ENCODE measurements around the gene AMN. TPM values are rescaled to one million over a fixed set of nuclear protein-coding genes. Genes with fewer than 3 reads are reported as not detected.

The AMN gene
- total and polyA plus RNA-seq, 4 donors, result 2.1 to 51.2 (median 8.6) TPM

GRCh38 chr14:102949801-102950451, 27.5 kb downstream of the AMN start:
- Histone ChIP-seq H3K4me3 (ENCODE audit: low read depth in 1 of 3, low read length in 3 of 3) (no peak overlapping the region), H3K27me3 (ENCODE audit: control insufficient read depth in 4 of 4, insufficient read depth in 4 of 4, low read length in 3 of 4) (no peaks in the 10 kb centered on the region), H3K9ac (ENCODE audit: low read depth in 1 of 2, low read length in 2 of 2) (no peak overlapping the region), H3K9me3 (ENCODE audit: control insufficient read depth in 4 of 4, low read length in 3 of 4) (no peaks in the 10 kb centered on the region), H3K4me1 (ENCODE audit: control insufficient read depth in 4 of 4, insufficient read depth in 4 of 4, low read length in 3 of 4) (peaks cover 0 to 6% (median 3%) of the 10 kb centered on the region in 4 donors), H3K27ac (ENCODE audit: low read depth in 1 of 2, low read length in 2 of 2) (no peak overlapping the region), H3K36me3 (ENCODE audit: control insufficient read depth in 4 of 4, insufficient read depth in 3 of 4, low read depth in 1 of 4, low read length in 3 of 4) (peaks cover 20 to 81% (median 46%) of the 10 kb centered on the region in 4 donors)
- DNase-seq (ENCODE audit: low spot score), result no peak
- TF ChIP-seq HNF4G (IDR thresholded peaks at IDR 0.05) (no peak), RXRA (IDR thresholded peaks at IDR 0.05) (no peak), NR2F2 (IDR thresholded peaks at IDR 0.05) (no peak), GABPA (IDR thresholded peaks at IDR 0.05 in 1 of 2, conservative IDR thresholded peaks at IDR 0.05 in 1 of 2) (no peak), TAF1 (conservative IDR thresholded peaks at IDR 0.05) (no peak), SP1 (IDR thresholded peaks at IDR 0.05) (no peak), REST (IDR thresholded peaks at IDR 0.05) (no peak), HNF4A (conservative IDR thresholded peaks at IDR 0.05) (no peak), FOXA2 (IDR thresholded peaks at IDR 0.05) (no peak)
- 58% methylated on average over 23 of the region's 23 CpGs for WGBS

- 84% methylated on average over 10 of the region's 10 CpGs for WGBS
- no peak overlapping the region for H3K27ac ChIP-seq (ENCODE audit: low read depth in 1 of 2, low read length in 2 of 2)
- H3K4me3 ChIP-seq (ENCODE audit: low read depth in 1 of 3, low read length in 3 of 3), result no peak overlapping the region
- no peak for TF ChIP-seq MAX (IDR thresholded peaks at IDR 0.05)
- TF ChIP-seq CTCF (IDR thresholded peaks at IDR 0.05; ENCODE audit: low read depth, low read length, missing input control), result no peak
- no peak for TF ChIP-seq SP1 (IDR thresholded peaks at IDR 0.05)
- TF ChIP-seq FOXA2 (IDR thresholded peaks at IDR 0.05), result no peak
- TF ChIP-seq JUND (IDR thresholded peaks at IDR 0.05), result no peak
- TF ChIP-seq ATF3 (IDR thresholded peaks at IDR 0.05), result no peak
- no peak for TF ChIP-seq HNF4G (IDR thresholded peaks at IDR 0.05)
- TF ChIP-seq ZBTB33 (IDR thresholded peaks at IDR 0.05), result no peak
- DNase-seq (ENCODE audit: low spot score), result no peak
- peaks cover 18 to 78% (median 45%) of the 10 kb centered on the region in 4 donors for H3K36me3 ChIP-seq (ENCODE audit: control insufficient read depth in 4 of 4, insufficient read depth in 3 of 4, low read depth in 1 of 4, low read length in 3 of 4)
- peaks cover 0 to 6% (median 3%) of the 10 kb centered on the region in 4 donors for H3K4me1 ChIP-seq (ENCODE audit: control insufficient read depth in 4 of 4, insufficient read depth in 4 of 4, low read length in 3 of 4)
- no peaks in the 10 kb centered on the region for H3K9me3 ChIP-seq (ENCODE audit: control insufficient read depth in 4 of 4, low read length in 3 of 4)
- no peaks in the 10 kb centered on the region for H3K27me3 ChIP-seq (ENCODE audit: control insufficient read depth in 4 of 4, insufficient read depth in 4 of 4, low read length in 3 of 4)
- H3K9ac ChIP-seq (ENCODE audit: low read depth in 1 of 2, low read length in 2 of 2), result no peak overlapping the region
These were observed 28.6 kb downstream of the AMN start for GRCh38 chr14:102951034-102951433.

Measured in liver (tissue), 9 donors.